Measurements from ENCODE around the gene NFS1.

NFS1 gene

GRCh38 chr20:35657271-35657670, 41.9 kb downstream of the NFS1 start:
- Histone ChIP-seq H3K4me1 (ENCODE audit: control insufficient read depth, insufficient read depth, low read length, poor library complexity, severe bottlenecking) (peaks cover 27% of the 10 kb centered on the region), H3K9me3 (ENCODE audit: control insufficient read depth, low read length) (no peaks in the 10 kb centered on the region), H3K27me3 (replicated peaks; ENCODE audit: control insufficient read depth, insufficient read depth, low read length, poor library complexity, severe bottlenecking) (no peaks in the 10 kb centered on the region), H3K27ac (ENCODE audit: insufficient read depth, low read length, poor library complexity, severe bottlenecking) (no peak overlapping the region), H3K4me3 (ENCODE audit: insufficient read depth, low read depth, low read length, poor library complexity, severe bottlenecking) (no peak overlapping the region), H3K36me3 (ENCODE audit: control insufficient read depth, insufficient read depth, low read length) (peaks cover 29% of the 10 kb centered on the region)
- no peak for DNase-seq

- Histone ChIP-seq H3K27me3 (replicated peaks; ENCODE audit: control insufficient read depth, insufficient read depth, low read length, poor library complexity, severe bottlenecking) (no peaks in the 10 kb centered on the region), H3K9me3 (ENCODE audit: control insufficient read depth, low read length) (no peaks in the 10 kb centered on the region), H3K4me3 (ENCODE audit: insufficient read depth, low read depth, low read length, poor library complexity, severe bottlenecking) (no peak overlapping the region), H3K36me3 (ENCODE audit: control insufficient read depth, insufficient read depth, low read length) (peaks cover 33% of the 10 kb centered on the region), H3K4me1 (ENCODE audit: control insufficient read depth, insufficient read depth, low read length, poor library complexity, severe bottlenecking) (peaks cover 19% of the 10 kb centered on the region), H3K27ac (ENCODE audit: insufficient read depth, low read length, poor library complexity, severe bottlenecking) (no peak overlapping the region)
- DNase-seq, result no peak
Measured at GRCh38 chr20:35654415-35654814, 44.7 kb downstream of the NFS1 start.

- peaks cover 14% of the 10 kb centered on the region for H3K4me1 ChIP-seq (ENCODE audit: control insufficient read depth, insufficient read depth, low read length, poor library complexity, severe bottlenecking)
- DNase-seq, result no peak
- H3K36me3 ChIP-seq (ENCODE audit: control insufficient read depth, insufficient read depth, low read length), result peaks cover 33% of the 10 kb centered on the region
- no peaks in the 10 kb centered on the region for H3K27me3 ChIP-seq (replicated peaks; ENCODE audit: control insufficient read depth, insufficient read depth, low read length, poor library complexity, severe bottlenecking)
- H3K27ac ChIP-seq (ENCODE audit: insufficient read depth, low read length, poor library complexity, severe bottlenecking), result no peak overlapping the region
- no peak overlapping the region for H3K4me3 ChIP-seq (ENCODE audit: insufficient read depth, low read depth, low read length, poor library complexity, severe bottlenecking)
- H3K9me3 ChIP-seq (ENCODE audit: control insufficient read depth, low read length), result no peaks in the 10 kb centered on the region
Measured at GRCh38 chr20:35653893-35654292, 45.3 kb downstream of the NFS1 start.

- H3K27ac ChIP-seq (ENCODE audit: insufficient read depth, low read length, poor library complexity, severe bottlenecking), result no peak overlapping the region
- no peaks in the 10 kb centered on the region for H3K27me3 ChIP-seq (replicated peaks; ENCODE audit: control insufficient read depth, insufficient read depth, low read length, poor library complexity, severe bottlenecking)
- DNase-seq, result no peak
- H3K4me3 ChIP-seq (ENCODE audit: insufficient read depth, low read depth, low read length, poor library complexity, severe bottlenecking), result no peak overlapping the region
- H3K9me3 ChIP-seq (ENCODE audit: control insufficient read depth, low read length), result no peaks in the 10 kb centered on the region
- peaks cover 12% of the 10 kb centered on the region for H3K4me1 ChIP-seq (ENCODE audit: control insufficient read depth, insufficient read depth, low read length, poor library complexity, severe bottlenecking)
- H3K36me3 ChIP-seq (ENCODE audit: control insufficient read depth, insufficient read depth, low read length), result peaks cover 33% of the 10 kb centered on the region
Measured at GRCh38 chr20:35653430-35653734, 45.8 kb downstream of the NFS1 start.

- peaks cover 7% of the 10 kb centered on the region for H3K4me1 ChIP-seq (ENCODE audit: control insufficient read depth, insufficient read depth, low read length, poor library complexity, severe bottlenecking)
- no peak overlapping the region for H3K4me3 ChIP-seq (ENCODE audit: insufficient read depth, low read depth, low read length, poor library complexity, severe bottlenecking)
- H3K9me3 ChIP-seq (ENCODE audit: control insufficient read depth, low read length), result no peaks in the 10 kb centered on the region
- peaks cover 33% of the 10 kb centered on the region for H3K36me3 ChIP-seq (ENCODE audit: control insufficient read depth, insufficient read depth, low read length)
- DNase-seq, result no peak
- H3K27me3 ChIP-seq (replicated peaks; ENCODE audit: control insufficient read depth, insufficient read depth, low read length, poor library complexity, severe bottlenecking), result no peaks in the 10 kb centered on the region
- H3K27ac ChIP-seq (ENCODE audit: insufficient read depth, low read length, poor library complexity, severe bottlenecking), result no peak overlapping the region
Measured at GRCh38 chr20:35652641-35653429, 46.3 kb downstream of the NFS1 start.

- no peaks in the 10 kb centered on the region for H3K4me1 ChIP-seq (ENCODE audit: control insufficient read depth, insufficient read depth, low read length, poor library complexity, severe bottlenecking)
- no peak overlapping the region for H3K4me3 ChIP-seq (ENCODE audit: insufficient read depth, low read depth, low read length, poor library complexity, severe bottlenecking)
- no peak overlapping the region for H3K27ac ChIP-seq (ENCODE audit: insufficient read depth, low read length, poor library complexity, severe bottlenecking)
- DNase-seq, result no peak
- no peaks in the 10 kb centered on the region for H3K9me3 ChIP-seq (ENCODE audit: control insufficient read depth, low read length)
- peaks cover 33% of the 10 kb centered on the region for H3K36me3 ChIP-seq (ENCODE audit: control insufficient read depth, insufficient read depth, low read length)
- H3K27me3 ChIP-seq (replicated peaks; ENCODE audit: control insufficient read depth, insufficient read depth, low read length, poor library complexity, severe bottlenecking), result no peaks in the 10 kb centered on the region
Measured at GRCh38 chr20:35651958-35652357, 47.2 kb downstream of the NFS1 start.

- H3K27ac ChIP-seq (ENCODE audit: insufficient read depth, low read length, poor library complexity, severe bottlenecking), result no peak overlapping the region
- H3K27me3 ChIP-seq (replicated peaks; ENCODE audit: control insufficient read depth, insufficient read depth, low read length, poor library complexity, severe bottlenecking), result no peaks in the 10 kb centered on the region
- DNase-seq, result no peak
- no peaks in the 10 kb centered on the region for H3K9me3 ChIP-seq (ENCODE audit: control insufficient read depth, low read length)
- peaks cover 33% of the 10 kb centered on the region for H3K36me3 ChIP-seq (ENCODE audit: control insufficient read depth, insufficient read depth, low read length)
- no peak overlapping the region for H3K4me3 ChIP-seq (ENCODE audit: insufficient read depth, low read depth, low read length, poor library complexity, severe bottlenecking)
- H3K4me1 ChIP-seq (ENCODE audit: control insufficient read depth, insufficient read depth, low read length, poor library complexity, severe bottlenecking), result peaks cover 2% of the 10 kb centered on the region
Measured at GRCh38 chr20:35650632-35651031, 48.5 kb downstream of the NFS1 start.

- Histone ChIP-seq H3K36me3 (ENCODE audit: control insufficient read depth, insufficient read depth, low read length) (peaks cover 17% of the 10 kb centered on the region), H3K4me3 (ENCODE audit: insufficient read depth, low read depth, low read length, poor library complexity, severe bottlenecking) (no peak overlapping the region), H3K9me3 (ENCODE audit: control insufficient read depth, low read length) (no peaks in the 10 kb centered on the region), H3K27ac (ENCODE audit: insufficient read depth, low read length, poor library complexity, severe bottlenecking) (no peak overlapping the region), H3K4me1 (ENCODE audit: control insufficient read depth, insufficient read depth, low read length, poor library complexity, severe bottlenecking) (peaks cover 7% of the 10 kb centered on the region), H3K27me3 (replicated peaks; ENCODE audit: control insufficient read depth, insufficient read depth, low read length, poor library complexity, severe bottlenecking) (no peaks in the 10 kb centered on the region)
- DNase-seq, result no peak
Measured at GRCh38 chr20:35648836-35649235, 50.3 kb downstream of the NFS1 start.

- Histone ChIP-seq H3K4me3 (ENCODE audit: insufficient read depth, low read depth, low read length, poor library complexity, severe bottlenecking) (no peak overlapping the region), H3K36me3 (ENCODE audit: control insufficient read depth, insufficient read depth, low read length) (no peaks in the 10 kb centered on the region), H3K27ac (ENCODE audit: insufficient read depth, low read length, poor library complexity, severe bottlenecking) (no peak overlapping the region), H3K27me3 (replicated peaks; ENCODE audit: control insufficient read depth, insufficient read depth, low read length, poor library complexity, severe bottlenecking) (no peaks in the 10 kb centered on the region), H3K9me3 (ENCODE audit: control insufficient read depth, low read length) (no peaks in the 10 kb centered on the region), H3K4me1 (ENCODE audit: control insufficient read depth, insufficient read depth, low read length, poor library complexity, severe bottlenecking) (peaks cover 7% of the 10 kb centered on the region)
- DNase-seq, result no peak
Measured at GRCh38 chr20:35644806-35645205, 54.3 kb downstream of the NFS1 start.

GRCh38 chr20:35643045-35643444, 56.1 kb downstream of the NFS1 start:
- no peak for DNase-seq
- Histone ChIP-seq H3K27ac (ENCODE audit: insufficient read depth, low read length, poor library complexity, severe bottlenecking) (no peak overlapping the region), H3K4me1 (ENCODE audit: control insufficient read depth, insufficient read depth, low read length, poor library complexity, severe bottlenecking) (peaks cover 7% of the 10 kb centered on the region), H3K36me3 (ENCODE audit: control insufficient read depth, insufficient read depth, low read length) (no peaks in the 10 kb centered on the region), H3K4me3 (ENCODE audit: insufficient read depth, low read depth, low read length, poor library complexity, severe bottlenecking) (no peak overlapping the region), H3K27me3 (replicated peaks; ENCODE audit: control insufficient read depth, insufficient read depth, low read length, poor library complexity, severe bottlenecking) (no peaks in the 10 kb centered on the region), H3K9me3 (ENCODE audit: control insufficient read depth, low read length) (no peaks in the 10 kb centered on the region)

Measured in effector memory CD4-positive, alpha-beta T cell (primary cell).